Thyroid gland (tissue), 4 donors: ENCODE results near the gene CCND2. TPM values are rescaled to one million over a fixed set of nuclear protein-coding genes. Genes with fewer than 3 reads are reported as not detected.

Experiments
- DNase-seq, 2 donors: peaks; one replicate each; pipeline ENCODE4 v3.0.0-alpha.2; 2019
- H3K27ac ChIP-seq, 3 donors: fragments of 200-600 bp; sonication (generic); 1 replicate in 2 of 3; 2 replicates in 1 of 3; pipeline ENCODE4 v1.5.1; 2016 to 2019; ENCODE audit warnings: mild to moderate bottlenecking in 1 of 3, moderate library complexity in 1 of 3
- H3K27me3 ChIP-seq: fragments of 200-600 bp; sonication (generic); one replicate; pipeline ENCODE4 v1.5.1; 2019
- H3K36me3 ChIP-seq, 2 donors: fragments of 200-600 bp; sonication (generic); one replicate each; pipeline ENCODE4 v1.5.1; 2016 to 2019
- H3K4me1 ChIP-seq, 2 donors: fragments of 200-600 bp; sonication (generic); one replicate each; pipeline ENCODE4 v1.5.1; 2017 to 2019
- H3K4me3 ChIP-seq, 3 donors: fragments of 200-600 bp; sonication (generic); replicated peaks in 1 of 3; 1 replicate in 2 of 3; 2 replicates in 1 of 3; pipeline ENCODE4 v1.5.1; 2016; ENCODE audit warnings: mild to moderate bottlenecking in 1 of 3
- H3K9me3 ChIP-seq: fragments of 200-600 bp; sonication (generic); one replicate; pipeline ENCODE4 v1.5.1; 2017
- CTCF ChIP-seq, 6 experiments: fragments of 200-600 bp in 3 of 6; fragments of 450-650 bp in 3 of 6; sonication (generic) in 3 of 6; IDR thresholded peaks; one replicate each; pipeline ENCODE4 v1.5.1; 2016 to 2019; ENCODE audit warnings: antibody characterized with exemption in 6 of 6, mild to moderate bottlenecking in 2 of 6, inconsistent platforms in 1 of 6, moderate library complexity in 1 of 6
- POLR2A ChIP-seq, 2 donors: fragments of 450-650 bp; IDR thresholded peaks; one replicate each; pipeline ENCODE4 v1.6.1; 2017; ENCODE audit warnings: antibody characterized with exemption in 2 of 2, mild to moderate bottlenecking in 2 of 2, moderate library complexity in 1 of 2
- WGBS, 2 donors: methylation state at CpG; one replicate each; pipeline ENCODE4 v1.1.5; 2017; 5-methylcytosine and 5-hydroxymethylcytosine counted together
- intact Hi-C: fragments of 100-400 bp; cut with DNase I; formaldehyde crosslinking; loops from one replicate; pipeline ENCODE4 v1.15.1; 2023
- total RNA-seq, 4 donors: library from RNA; depleted of rRNA; stranded (reverse); fragments of >200 nt; gene quantifications; one replicate each; pipeline ENCODE4 v1.2.3, GENCODE V29; 2016

The CCND2 gene
- total RNA-seq, 4 donors from 2014 or later: 81.4 to 135 (median 122) TPM

GRCh38 chr12:4256043-4256826, 17.3 kb upstream of the CCND2 start:
- H3K27ac ChIP-seq: no peak overlapping the region
- 81 to 85% methylated on average over 2 of the region's 2 CpGs for WGBS, 2 donors
- TF ChIP-seq CTCF (IDR thresholded peaks at IDR 0.05): no peak
- TF ChIP-seq POLR2A (IDR thresholded peaks at IDR 0.05): no peak
- no peaks in the 10 kb centered on the region for H3K9me3 ChIP-seq
- no peak for DNase-seq
- H3K27me3 ChIP-seq: no peaks in the 10 kb centered on the region
- H3K36me3 ChIP-seq: no peaks in the 10 kb centered on the region
- intact Hi-C loops: no loop called here
- H3K4me1 ChIP-seq: no peaks in the 10 kb centered on the region
- no peak overlapping the region for H3K4me3 ChIP-seq

- no peaks in the 10 kb centered on the region for H3K36me3 ChIP-seq
- intact Hi-C loops: no loop called here
- DNase-seq: no peak
- H3K27me3 ChIP-seq: no peaks in the 10 kb centered on the region
- H3K4me1 ChIP-seq: no peaks in the 10 kb centered on the region
- H3K9me3 ChIP-seq: no peaks in the 10 kb centered on the region
- H3K4me3 ChIP-seq: no peak overlapping the region
- TF ChIP-seq POLR2A (IDR thresholded peaks at IDR 0.05) (no peak), CTCF (IDR thresholded peaks at IDR 0.05) (no peak)
- H3K27ac ChIP-seq: no peak overlapping the region
These were observed 16.1 kb upstream of the CCND2 start for GRCh38 chr12:4257442-4257841.

GRCh38 chr12:4259099-4259498, 14.5 kb upstream of the CCND2 start:
- Histone ChIP-seq H3K4me1 (no peaks in the 10 kb centered on the region), H3K36me3 (no peaks in the 10 kb centered on the region), H3K27me3 (no peaks in the 10 kb centered on the region), H3K27ac (no peak overlapping the region), H3K4me3 (no peak overlapping the region), H3K9me3 (no peaks in the 10 kb centered on the region)
- TF ChIP-seq POLR2A (IDR thresholded peaks at IDR 0.05) (no peak), CTCF (IDR thresholded peaks at IDR 0.05) (no peak)
- 98 to 100% methylated on average over 1 of the region's 1 CpG for WGBS, 2 donors
- no peak for DNase-seq
- intact Hi-C loops: no loop called here

- Histone ChIP-seq H3K36me3 (no peaks in the 10 kb centered on the region), H3K27me3 (no peaks in the 10 kb centered on the region), H3K9me3 (no peaks in the 10 kb centered on the region), H3K4me3 (no peak overlapping the region), H3K4me1 (no peaks in the 10 kb centered on the region), H3K27ac (no peak overlapping the region)
- no peak for DNase-seq
- intact Hi-C loops: loop anchor here (5.0 kb wide), 1 partner anchor 149 kb away; no protein-coding TSS in a partner anchor
- TF ChIP-seq POLR2A (IDR thresholded peaks at IDR 0.05) (no peak), CTCF (IDR thresholded peaks at IDR 0.05) (no peak)
These were observed 11.9 kb upstream of the CCND2 start for GRCh38 chr12:4261655-4262054.

- intact Hi-C loops: no loop called here
- peaks cover 0 to 8% of the 10 kb centered on the region in 2 donors for H3K4me1 ChIP-seq
These were observed 8.3 kb upstream of the CCND2 start for GRCh38 chr12:4265280-4265679.

More at GRCh38 chr12:4265280-4265679, 8.3 kb upstream of the CCND2 start:
- 78 to 81% methylated on average over 4 of the region's 4 CpGs for WGBS, 2 donors
- Histone ChIP-seq H3K27ac (no peak overlapping the region), H3K36me3 (no peaks in the 10 kb centered on the region), H3K4me3 (no peak overlapping the region), H3K27me3 (no peaks in the 10 kb centered on the region), H3K9me3 (no peaks in the 10 kb centered on the region)
- no peak for TF ChIP-seq CTCF (IDR thresholded peaks at IDR 0.05)
- no peak for TF ChIP-seq POLR2A (IDR thresholded peaks at IDR 0.05)
- DNase-seq: no peak
